Effector memory CD4-positive, alpha-beta T cell (primary cell): ENCODE data around the gene PARG.
"Not testable (repeated sequence)": the region's sequence is repeated elsewhere in the genome, so short reads cannot be mapped to it uniquely, and the experiment has no call there.

Experiments
- DNase-seq, 3 donors: peaks; one replicate each; pipeline ENCODE4 v3.0.0-alpha.2; 2020
- H3K27ac ChIP-seq: 2 replicates; pipeline ENCODE4 v1.7.0; 2013; ENCODE audit warnings: mild to moderate bottlenecking, low read length, moderate library complexity; ENCODE audit not compliant: insufficient read depth, poor library complexity, severe bottlenecking
- H3K27me3 ChIP-seq: replicated peaks from 2 replicates; pipeline ENCODE4 v1.7.0; 2013; ENCODE audit warnings: mild to moderate bottlenecking, low read length; ENCODE audit not compliant: insufficient read depth, control insufficient read depth, poor library complexity, severe bottlenecking
- H3K36me3 ChIP-seq: 2 replicates; pipeline ENCODE4 v1.7.0; 2013; ENCODE audit warnings: mild to moderate bottlenecking, low read length, moderate library complexity; ENCODE audit not compliant: control insufficient read depth, insufficient read depth
- H3K4me1 ChIP-seq: 2 replicates; pipeline ENCODE4 v1.7.0; 2013; ENCODE audit warnings: low read length, mild to moderate bottlenecking; ENCODE audit not compliant: control insufficient read depth, insufficient read depth, poor library complexity, severe bottlenecking
- H3K4me3 ChIP-seq: 2 replicates; pipeline ENCODE4 v1.7.0; 2013; ENCODE audit warnings: low read length, low read depth, mild to moderate bottlenecking; ENCODE audit not compliant: insufficient read depth, poor library complexity, severe bottlenecking
- H3K9me3 ChIP-seq: 2 replicates; pipeline ENCODE4 v1.7.0; 2013; ENCODE audit warnings: mild to moderate bottlenecking, low read length, moderate library complexity; ENCODE audit not compliant: control insufficient read depth

PARG gene

GRCh38 chr10:49908290-49909080 is 33.3 kb downstream of the PARG start:
- DNase-seq = not testable (repeated sequence)

GRCh38 chr10:49903829-49904228 is 38.0 kb downstream of the PARG start:
- H3K27me3 ChIP-seq, H3K4me3 ChIP-seq, H3K4me1 ChIP-seq, H3K9me3 ChIP-seq, H3K27ac ChIP-seq, DNase-seq, H3K36me3 ChIP-seq: not testable (repeated sequence)

More at GRCh38 chr10:49908290-49909080, 33.3 kb downstream of the PARG start:
- H3K4me3 ChIP-seq, H3K27ac ChIP-seq, H3K36me3 ChIP-seq, H3K27me3 ChIP-seq, H3K4me1 ChIP-seq, H3K9me3 ChIP-seq: not testable (repeated sequence)

GRCh38 chr10:49900406-49900805 is 41.4 kb downstream of the PARG start:
- H3K4me3 ChIP-seq, H3K9me3 ChIP-seq, H3K4me1 ChIP-seq, H3K27ac ChIP-seq, H3K36me3 ChIP-seq, DNase-seq, H3K27me3 ChIP-seq: not testable (repeated sequence)

- H3K9me3 ChIP-seq, H3K27ac ChIP-seq, H3K36me3 ChIP-seq, H3K4me1 ChIP-seq, H3K27me3 ChIP-seq, DNase-seq, H3K4me3 ChIP-seq: not testable (repeated sequence)
These were observed 41.8 kb downstream of the PARG start for GRCh38 chr10:49899999-49900398.

GRCh38 chr10:49890025-49890424 is 51.8 kb downstream of the PARG start:
- not testable (repeated sequence) for H3K27ac ChIP-seq, H3K27me3 ChIP-seq, H3K4me3 ChIP-seq, H3K9me3 ChIP-seq, H3K4me1 ChIP-seq, DNase-seq, H3K36me3 ChIP-seq

GRCh38 chr10:49884739-49885331 is 57.0 kb downstream of the PARG start:
- not testable (repeated sequence) for H3K27me3 ChIP-seq, H3K4me1 ChIP-seq

GRCh38 chr10:49883852-49884251 is 58.0 kb downstream of the PARG start:
- H3K4me3 ChIP-seq, H3K27me3 ChIP-seq, H3K27ac ChIP-seq, H3K4me1 ChIP-seq, H3K36me3 ChIP-seq, H3K9me3 ChIP-seq, DNase-seq: not testable (repeated sequence)

More at GRCh38 chr10:49884739-49885331, 57.0 kb downstream of the PARG start:
- H3K27ac ChIP-seq, H3K9me3 ChIP-seq, H3K36me3 ChIP-seq, DNase-seq, H3K4me3 ChIP-seq: not testable (repeated sequence)

GRCh38 chr10:49882327-49882726 is 59.5 kb downstream of the PARG start:
- not testable (repeated sequence) for H3K9me3 ChIP-seq, H3K27me3 ChIP-seq, H3K27ac ChIP-seq, DNase-seq, H3K4me3 ChIP-seq, H3K4me1 ChIP-seq, H3K36me3 ChIP-seq

GRCh38 chr10:49872740-49873139 is 69.1 kb downstream of the PARG start:
- H3K4me1 ChIP-seq, DNase-seq, H3K4me3 ChIP-seq, H3K36me3 ChIP-seq, H3K9me3 ChIP-seq, H3K27me3 ChIP-seq, H3K27ac ChIP-seq: not testable (repeated sequence)

GRCh38 chr10:49871462-49871861 is 70.4 kb downstream of the PARG start:
- not testable (repeated sequence) for DNase-seq, H3K9me3 ChIP-seq, H3K4me3 ChIP-seq

More at GRCh38 chr10:49871462-49871861, 70.4 kb downstream of the PARG start:
- not testable (repeated sequence) for H3K4me1 ChIP-seq, H3K27me3 ChIP-seq, H3K27ac ChIP-seq, H3K36me3 ChIP-seq
